HG02885 (cell line): ENCODE results near the gene MAP2.

ENCODE experiments used
- ATAC-seq: cut with Tn5 transposase; IDR thresholded peaks from one replicate; pipeline ENCODE4 v1.9.1; 2021; ENCODE audit warnings: mild to moderate bottlenecking; ENCODE audit not compliant: unreplicated experiment, poor library complexity

Gene MAP2

GRCh38 chr2:209771474-209772289 lies 347.8 kb downstream of the MAP2 start, which contains the start of gene UNC80:
TSS of gene UNC80 (plus strand) at chr2:209771832. CDS start at chr2:209772073, 241 bp downstream.
- ATAC-seq: peak; percentile 75

- no peak for ATAC-seq
Observed at GRCh38 chr2:209772290-209772685, 348.4 kb downstream of the MAP2 start.

- ATAC-seq: no peak
Observed at GRCh38 chr2:209773377-209773776, 349.5 kb downstream of the MAP2 start.
